HG03565 (cell line): ENCODE measurements around the gene IZUMO1.
"Not testable (repeated sequence)": the region's sequence is repeated elsewhere in the genome, so short reads cannot be mapped to it uniquely, and the experiment has no call there.

ENCODE experiments used
- ATAC-seq: cut with Tn5 transposase; IDR thresholded peaks from one replicate; pipeline ENCODE4 v1.9.1; 2021; ENCODE audit warnings: mild to moderate bottlenecking, moderate library complexity; ENCODE audit not compliant: unreplicated experiment

IZUMO1 gene

GRCh38 chr19:48746738-48747575, at the start of gene IZUMO1:
Gene IZUMO1, minus strand, starts transcription at chr19:48746909. Its CDS starts 1,050 bp downstream, at chr19:48745859.
- ATAC-seq: no peak

GRCh38 chr19:48795685-48796070, 49.0 kb upstream of the IZUMO1 start:
- ATAC-seq: no peak

- peak; percentile 72 for ATAC-seq
These were observed 48.5 kb upstream of the IZUMO1 start for GRCh38 chr19:48795055-48795684.

DNA sequence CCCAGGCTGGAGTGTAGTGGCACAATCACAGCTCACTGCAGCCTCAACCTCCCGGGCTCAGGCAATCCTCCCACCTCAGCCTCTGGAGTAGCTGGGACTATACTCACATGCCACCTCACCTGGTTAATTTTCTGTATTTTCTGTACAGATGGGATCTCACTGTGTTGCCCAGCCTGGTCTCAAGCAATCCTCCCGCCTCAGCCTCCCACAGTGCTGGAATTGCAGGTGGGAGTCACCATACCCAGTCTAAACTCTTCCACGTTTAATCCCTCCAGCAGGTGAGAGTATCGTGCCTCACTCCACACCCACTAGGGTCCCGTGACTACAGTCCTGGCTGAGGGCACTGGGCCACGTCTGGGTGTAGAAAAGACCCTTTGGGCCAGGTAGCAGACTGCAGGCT, 47.6 kb upstream of the IZUMO1 start:
- ATAC-seq: no peak

DNA sequence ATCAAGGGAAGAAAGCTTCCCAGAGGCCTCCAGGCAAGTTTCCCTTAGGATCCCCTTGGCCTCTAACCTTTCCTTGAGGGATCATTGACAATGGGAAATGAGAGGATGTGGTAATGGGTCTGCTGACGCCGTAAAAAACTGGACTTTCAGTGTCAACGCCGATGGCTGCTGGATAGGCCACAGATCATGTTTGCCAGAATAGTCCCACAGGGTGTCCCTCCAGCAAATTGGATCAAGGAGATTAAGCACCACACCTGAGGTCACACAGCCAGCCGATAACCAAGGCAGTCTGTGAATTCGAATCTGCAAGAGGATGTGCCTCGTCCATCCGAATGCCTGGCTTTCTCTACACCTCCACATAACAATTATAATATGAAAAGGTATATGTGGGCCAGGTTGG, 46.6 kb upstream of the IZUMO1 start:
- no peak for ATAC-seq

DNA sequence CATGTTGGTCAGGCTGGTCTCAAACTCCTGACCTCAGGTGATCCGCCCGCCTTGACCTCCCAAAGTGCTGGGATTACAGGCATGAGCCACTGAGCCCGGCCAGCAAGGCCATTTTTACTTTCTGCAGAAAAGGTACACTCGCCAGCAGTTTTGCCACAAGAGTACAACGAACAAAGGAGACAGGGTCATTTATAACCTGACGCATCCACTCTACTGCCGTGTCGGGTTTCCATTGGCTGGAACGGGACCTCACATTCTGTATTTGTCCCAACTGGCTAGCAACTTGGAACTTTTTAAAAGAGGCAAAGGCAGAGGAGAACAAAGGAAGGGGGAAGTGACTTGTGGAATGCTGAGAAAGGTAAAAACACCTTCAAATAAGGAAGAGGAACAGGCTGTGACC, 40.6 kb upstream of the IZUMO1 start:
- ATAC-seq: not testable (repeated sequence)

GRCh38 chr19:48786422-48786821, 39.7 kb upstream of the IZUMO1 start:
- ATAC-seq: not testable (repeated sequence)

- ATAC-seq: no peak
These were observed 37.8 kb upstream of the IZUMO1 start for GRCh38 chr19:48784527-48784926.

GRCh38 chr19:48780631-48781391, 34.1 kb upstream of the IZUMO1 start:
- ATAC-seq: no peak

DNA sequence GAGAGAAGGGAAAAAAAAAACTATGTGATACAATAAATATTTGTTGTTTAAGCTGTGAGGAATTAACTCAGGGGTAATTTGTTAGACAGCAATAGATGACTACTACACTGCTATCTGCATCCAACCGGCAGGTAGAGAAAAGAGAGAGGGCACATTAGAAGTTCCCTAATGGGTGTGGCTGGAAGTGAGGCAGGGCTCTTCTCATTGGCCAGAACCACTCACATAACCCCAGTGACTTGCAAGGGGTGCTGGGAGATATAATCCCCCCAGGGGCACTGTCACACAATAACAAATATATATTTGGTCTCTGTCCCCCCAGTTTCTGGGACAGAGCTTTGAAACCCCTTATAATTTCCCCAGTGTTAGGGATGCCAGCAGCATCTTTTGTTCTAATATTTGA, 32.9 kb upstream of the IZUMO1 start:
- ATAC-seq: no peak

DNA sequence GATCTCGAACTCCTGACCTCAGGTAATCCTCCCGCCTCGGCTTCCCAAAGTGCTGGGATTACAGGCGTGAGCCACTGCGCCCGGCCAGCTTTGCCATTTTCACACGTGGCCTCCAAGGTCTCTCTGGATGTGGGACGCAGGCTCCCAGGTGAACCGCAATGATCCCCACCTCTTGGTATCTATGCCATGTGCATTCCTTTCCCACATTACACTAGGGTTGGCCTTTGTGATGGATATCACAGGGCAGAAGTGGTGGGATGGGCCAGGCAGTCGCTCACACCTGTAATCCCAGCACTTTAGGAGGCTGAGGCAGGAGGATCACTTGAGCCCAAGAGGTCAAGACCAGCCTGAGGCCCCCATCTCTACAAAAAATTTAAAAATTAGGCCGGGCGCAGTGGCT, 31.0 kb upstream of the IZUMO1 start:
- no peak for ATAC-seq

- no peak for ATAC-seq
These were observed 30.4 kb upstream of the IZUMO1 start for GRCh38 chr19:48777139-48777538.

GRCh38 chr19:48772503-48772953, 25.8 kb upstream of the IZUMO1 start:
- ATAC-seq: no peak

DNA sequence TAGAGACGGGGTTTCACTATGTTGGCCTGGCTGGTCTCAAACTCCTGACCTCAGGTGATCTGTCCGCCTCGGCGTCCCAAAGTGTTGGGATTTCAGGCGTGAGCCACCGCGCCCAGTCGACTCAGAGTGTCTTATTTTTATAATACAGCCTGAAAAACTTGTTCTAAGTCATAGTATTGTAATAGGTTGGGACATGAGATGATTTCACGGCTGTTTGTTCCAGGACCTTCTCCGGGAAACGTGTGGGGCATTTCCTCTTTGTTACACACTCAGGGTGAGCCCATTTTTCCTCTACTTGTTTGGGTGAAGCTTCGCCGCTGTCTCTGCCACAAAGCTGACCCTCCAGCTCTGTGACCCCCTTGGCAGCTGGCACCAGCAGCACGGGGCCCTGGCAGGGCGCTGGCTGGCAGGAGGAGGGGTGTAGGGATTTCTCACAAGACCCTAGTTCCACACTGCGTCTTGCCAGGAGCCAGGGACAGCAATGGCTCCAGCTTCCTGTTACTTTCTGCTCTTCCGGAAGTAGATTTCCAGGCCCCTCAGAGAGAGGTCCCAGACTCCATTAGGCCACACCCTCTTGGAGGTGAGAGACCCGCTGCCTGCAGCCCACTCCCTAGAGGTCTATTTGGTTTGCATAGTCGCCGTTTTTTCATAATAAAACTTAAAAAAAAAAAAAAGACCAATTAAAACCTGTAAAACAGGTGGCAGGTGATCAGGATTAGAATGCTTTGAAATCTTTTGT, 24.2 kb upstream of the IZUMO1 start:
- ATAC-seq: no peak

- no peak for ATAC-seq
These were observed 23.6 kb upstream of the IZUMO1 start for GRCh38 chr19:48770266-48770665.

- ATAC-seq: no peak
These were observed 22.4 kb upstream of the IZUMO1 start for GRCh38 chr19:48768994-48769713.

DNA sequence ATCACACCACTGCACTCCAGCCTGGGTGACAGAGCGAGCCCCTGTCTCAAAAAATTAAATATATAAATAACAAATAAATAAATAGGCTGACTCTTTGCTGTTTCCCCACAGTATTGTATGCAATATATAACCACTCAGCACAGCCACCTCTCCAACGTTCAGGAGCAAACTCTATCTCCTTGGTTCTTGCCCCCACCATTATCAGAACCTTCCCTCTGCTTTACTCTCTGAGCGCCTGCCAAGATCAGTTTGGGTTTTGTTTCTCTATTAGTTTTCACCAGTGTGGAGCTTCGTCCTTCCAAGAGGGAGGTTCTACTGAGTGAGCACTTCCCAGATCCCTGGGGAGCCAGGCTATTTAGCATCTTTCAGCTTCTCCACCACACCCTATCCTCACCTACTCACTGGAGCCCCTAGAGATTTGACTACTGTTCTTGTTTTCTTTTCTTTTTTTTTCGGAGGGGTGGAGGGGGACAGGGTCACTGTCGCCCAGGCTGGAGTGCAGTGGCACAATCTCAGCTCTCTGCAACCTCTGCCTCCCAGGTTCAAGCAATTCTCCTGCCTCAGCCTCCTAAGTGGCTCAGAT, 21.6 kb upstream of the IZUMO1 start:
- not testable (repeated sequence) for ATAC-seq

GRCh38 chr19:48765816-48766215, 19.1 kb upstream of the IZUMO1 start:
- ATAC-seq: not testable (repeated sequence)

DNA sequence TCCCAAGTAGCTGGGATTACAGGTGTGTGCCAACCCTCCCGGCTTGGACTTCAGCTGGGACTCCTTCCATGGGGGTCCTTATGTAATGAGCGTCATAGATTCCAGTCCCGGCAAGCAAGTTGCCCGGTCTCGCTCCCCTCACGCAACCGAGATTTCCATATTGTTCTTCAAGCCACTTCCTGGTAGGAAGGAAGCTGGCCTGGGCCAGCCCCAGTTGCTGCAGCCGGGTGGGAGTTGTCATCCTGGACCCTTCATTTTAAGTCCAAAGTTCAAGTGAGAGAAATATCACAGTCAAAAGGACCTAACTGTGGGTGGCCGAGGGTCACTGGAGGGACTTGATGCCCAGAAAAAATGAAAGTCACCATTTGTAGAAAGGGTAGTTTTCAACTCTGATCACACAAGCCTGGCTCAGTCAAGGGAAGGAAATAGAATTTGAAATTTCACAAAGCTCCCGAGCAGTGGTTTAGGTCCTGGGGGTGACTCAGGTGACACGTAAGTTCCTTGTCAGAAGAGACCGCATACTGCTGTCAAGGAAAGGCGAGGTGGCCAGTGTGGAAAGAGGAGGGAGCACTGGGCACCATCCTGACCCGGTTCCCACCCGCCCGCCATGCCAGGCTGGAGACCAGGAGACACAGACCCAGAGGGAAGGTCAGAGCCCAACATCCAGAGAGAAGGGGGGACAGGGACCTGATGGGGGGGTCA, 13.9 kb upstream of the IZUMO1 start:
- no peak for ATAC-seq
